Cerebellar cortex (tissue), 1 donor: Measurements from ENCODE around the gene FAM168A.

Experiments used
- DNase-seq: peaks from one replicate; pipeline ENCODE4 v3.0.0-alpha.2; 2015; ENCODE audit warnings: low spot score

The FAM168A gene

DNA sequence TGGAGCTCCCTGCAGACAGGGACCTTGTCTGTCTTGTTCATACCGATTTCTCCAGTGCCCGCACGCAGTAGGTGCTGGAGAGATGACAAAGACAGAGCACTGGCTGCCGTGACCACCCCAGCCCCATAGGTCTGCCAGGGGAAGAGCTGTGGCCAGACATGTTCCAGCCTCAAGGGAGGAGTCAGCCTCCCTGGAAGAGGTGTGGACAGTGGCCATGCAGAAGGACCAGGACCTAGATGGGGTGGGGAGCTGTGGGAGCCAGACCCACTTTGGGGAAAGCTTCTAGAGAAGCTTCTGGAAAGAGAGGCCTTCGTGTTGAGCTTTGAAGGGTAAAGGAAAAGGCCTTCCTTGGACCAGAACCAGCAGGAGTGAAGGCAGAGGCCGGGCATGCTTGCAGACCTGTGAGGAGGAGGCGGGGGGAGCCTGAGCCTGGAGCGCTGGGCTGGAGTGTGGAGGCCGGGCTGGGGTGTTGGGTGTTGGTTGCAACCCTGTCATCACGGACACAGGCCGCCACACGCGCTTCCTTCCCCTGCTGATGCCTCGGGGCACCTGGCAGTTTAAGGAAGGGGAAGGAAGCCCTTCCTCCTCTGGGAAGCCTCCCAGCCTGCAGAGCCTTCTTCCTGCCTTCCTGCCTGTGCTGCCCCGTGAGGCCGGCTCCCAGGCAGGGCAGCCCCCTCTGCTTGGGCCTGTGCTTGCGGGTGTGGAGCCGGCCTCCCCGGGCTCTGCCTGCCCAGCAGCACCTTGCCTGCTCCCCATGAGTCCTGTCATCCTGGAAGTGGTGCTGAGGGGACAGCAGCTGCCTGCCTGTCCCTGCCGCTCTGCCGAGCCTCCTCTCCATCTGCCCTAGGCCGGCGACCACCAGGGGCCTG is 209.4 kb downstream of the FAM168A start:
- DNase-seq: no peak

DNA sequence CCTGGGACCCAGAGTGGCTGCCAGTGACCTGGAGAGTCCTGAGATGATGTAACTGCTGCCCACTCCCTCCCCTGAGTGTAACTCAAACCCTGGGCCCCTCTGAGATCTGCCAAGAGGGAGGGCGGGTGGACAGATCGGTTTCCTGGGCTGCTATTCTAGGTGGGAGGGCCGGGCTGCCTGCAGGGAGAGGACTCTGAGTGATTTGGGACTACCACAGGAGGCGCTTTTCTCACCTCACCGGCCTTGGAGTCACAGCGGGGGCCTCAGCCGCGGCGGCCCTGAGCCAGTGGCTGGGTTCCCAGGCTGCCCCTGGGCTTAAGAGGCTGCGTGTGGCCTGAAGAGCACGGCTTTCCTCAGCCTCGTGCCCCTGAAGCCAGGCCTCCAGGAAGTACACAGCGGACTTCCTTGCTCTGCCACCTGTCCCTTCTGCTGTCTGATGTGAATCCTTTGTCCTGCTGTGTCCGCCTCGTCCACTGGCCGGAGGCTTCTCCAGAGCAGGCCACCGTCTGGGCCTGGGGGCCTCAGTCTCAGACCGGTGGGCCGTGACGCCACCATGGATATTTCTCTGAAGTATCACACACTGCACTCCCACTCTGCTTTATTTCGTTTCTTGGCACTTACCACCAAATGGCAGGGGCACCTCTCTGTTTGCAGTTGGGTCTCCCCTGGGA is 210.2 kb downstream of the FAM168A start:
- DNase-seq: peak; percentile 51

DNA sequence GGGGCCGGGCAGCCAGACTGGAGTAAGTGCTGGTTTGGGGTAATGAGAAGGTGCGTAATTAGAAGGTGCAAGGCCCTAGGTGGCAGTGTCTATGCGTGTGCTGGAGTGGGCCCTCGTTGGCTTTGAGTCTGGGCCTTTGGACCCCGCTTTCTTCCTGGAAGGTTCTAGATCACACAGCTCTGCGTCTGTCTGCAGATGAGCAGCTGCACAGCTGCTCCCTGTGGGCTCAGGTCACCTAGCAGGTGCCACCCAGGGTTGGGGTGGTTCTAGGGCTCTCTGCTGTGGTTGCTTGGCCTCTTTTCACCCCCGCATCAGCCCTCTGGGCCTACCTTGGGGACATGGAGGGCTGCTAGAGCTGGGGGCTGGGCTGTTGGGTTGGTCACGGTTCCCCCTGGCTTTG is 211.4 kb downstream of the FAM168A start:
- DNase-seq: no peak

DNA sequence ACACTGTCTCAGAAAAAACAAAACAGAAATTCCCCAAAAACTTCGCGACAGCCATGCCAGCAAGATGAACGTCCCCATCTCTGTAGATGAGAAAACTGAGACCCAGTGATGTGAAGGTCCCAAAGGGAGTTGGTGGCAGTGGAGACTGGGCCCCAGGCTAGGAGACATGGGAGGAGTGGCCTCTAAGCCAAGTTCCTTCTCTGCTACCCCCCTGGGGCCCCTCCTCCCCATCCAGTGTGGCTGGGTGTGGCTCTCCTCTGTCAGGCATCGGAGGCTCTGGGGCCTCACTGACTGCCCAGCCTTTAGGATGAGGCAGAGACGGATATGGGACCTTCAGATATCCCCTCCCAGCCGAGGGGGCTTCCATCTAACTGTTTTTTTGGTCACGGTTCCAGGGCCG is 211.9 kb downstream of the FAM168A start:
- no peak for DNase-seq

DNA sequence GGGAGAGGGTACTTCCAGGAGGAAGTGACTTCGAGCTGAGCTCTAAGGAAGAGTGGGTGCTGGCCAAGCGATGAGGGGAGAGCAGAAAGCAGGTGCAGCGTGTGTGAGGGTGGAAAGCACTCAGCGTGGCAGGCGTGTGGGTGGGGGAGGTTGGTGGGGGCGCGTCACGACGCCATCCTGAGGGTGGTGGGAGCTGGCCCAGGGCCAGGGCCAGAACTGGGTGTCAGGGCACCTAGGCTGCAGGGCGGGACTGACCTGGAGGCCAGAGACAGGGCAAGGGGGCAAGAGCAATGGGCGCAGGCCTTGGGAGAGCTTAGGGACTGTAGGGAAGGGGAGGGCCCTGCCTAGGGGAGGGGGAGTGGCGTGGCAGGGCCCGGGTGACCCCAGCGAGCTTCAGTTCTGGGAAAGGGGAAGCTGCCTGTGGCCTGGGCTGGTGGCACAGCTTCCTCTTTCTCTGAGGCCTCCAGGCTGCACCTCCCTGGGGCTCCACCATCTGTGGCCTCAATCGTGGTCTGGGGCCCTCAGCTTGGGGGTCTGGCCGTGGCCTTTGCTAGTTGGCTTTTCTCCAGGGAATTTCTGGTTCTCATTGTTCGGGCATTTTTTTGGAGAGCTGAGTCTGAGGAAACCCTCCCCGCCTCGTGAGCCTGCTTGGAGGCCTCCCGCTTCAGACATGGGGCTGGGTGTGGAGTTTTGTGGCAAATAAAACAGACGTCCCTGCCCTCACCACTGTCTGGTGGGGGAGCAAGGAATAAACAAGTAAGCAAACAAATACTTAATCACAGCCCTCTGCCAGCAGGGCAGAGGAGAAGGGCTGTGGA is 212.8 kb downstream of the FAM168A start:
- no peak for DNase-seq

DNA sequence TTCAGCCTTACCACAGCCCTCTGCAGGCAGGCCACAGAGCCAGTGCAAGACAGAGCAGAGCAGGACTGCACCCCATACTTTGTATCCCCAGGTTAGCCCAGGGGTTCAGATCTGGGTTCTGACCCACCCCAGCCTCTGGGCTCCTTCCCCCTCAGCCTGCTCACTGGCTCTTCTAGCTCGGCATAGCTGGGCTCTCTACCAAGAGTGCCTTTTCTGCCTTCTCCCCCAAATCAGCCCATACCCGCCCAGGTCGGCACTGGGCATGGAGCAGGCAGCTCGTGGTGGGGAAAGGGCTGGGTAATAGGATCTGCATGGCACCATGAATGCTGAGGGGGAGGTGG is 213.4 kb downstream of the FAM168A start:
- no peak for DNase-seq

DNA sequence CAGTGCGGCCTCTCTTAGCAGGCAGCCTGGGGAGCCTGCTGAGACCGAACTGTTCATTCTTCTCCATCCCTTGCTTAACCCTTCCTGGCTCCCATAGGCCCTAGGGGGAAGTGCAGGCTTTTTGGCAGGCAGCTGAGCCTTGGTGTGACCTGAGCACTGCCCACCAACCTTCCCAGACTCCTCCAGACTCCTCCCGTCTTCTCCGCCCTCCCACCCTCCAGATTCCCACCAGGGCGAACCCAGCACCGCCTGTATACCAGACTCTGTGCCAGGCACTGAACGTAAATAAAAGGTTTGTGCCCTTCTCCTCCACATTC is 213.8 kb downstream of the FAM168A start:
- no peak for DNase-seq

DNA sequence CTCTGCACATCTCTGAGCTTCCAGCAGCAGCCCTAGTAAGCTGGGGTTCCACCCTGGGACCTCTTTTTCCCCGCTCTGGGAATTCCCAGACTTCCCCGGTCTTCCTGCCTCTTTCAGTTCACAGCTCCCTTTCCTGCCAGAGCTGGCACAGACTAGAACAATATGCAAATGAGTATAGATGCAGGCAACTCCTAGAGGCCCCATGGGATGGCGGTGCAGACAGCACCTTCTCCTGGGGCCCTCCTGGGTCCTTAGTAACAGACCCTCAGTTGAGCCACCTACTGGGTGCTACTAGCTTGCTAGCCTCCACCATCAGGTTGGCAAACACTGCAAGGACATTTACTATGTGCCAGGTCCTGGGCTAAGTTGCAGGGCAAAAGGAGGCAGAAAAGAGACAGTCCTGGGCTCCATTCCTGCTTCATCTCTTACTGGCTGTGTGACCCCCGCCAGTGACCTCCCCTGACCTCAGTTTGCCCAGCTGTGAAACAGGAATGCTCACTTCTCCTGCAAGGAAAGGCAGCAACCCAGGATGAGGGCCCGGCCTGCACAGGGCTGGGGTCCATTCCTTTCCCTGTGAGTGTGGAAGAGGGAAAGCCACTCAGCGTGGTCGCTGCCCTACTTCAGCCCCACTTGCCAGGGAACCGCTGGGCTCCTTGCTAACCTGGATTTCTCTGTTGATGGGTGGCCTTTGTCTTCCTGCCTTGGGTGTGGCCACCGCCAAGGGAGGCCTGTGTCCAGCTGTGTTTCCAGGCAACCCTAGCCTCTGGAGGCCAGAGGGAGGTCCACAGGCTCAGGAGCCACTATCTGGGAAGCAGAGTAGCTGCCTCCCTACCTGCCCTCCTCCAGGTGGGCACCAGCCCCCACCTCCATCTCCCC is 214.4 kb downstream of the FAM168A start:
- no peak for DNase-seq

DNA sequence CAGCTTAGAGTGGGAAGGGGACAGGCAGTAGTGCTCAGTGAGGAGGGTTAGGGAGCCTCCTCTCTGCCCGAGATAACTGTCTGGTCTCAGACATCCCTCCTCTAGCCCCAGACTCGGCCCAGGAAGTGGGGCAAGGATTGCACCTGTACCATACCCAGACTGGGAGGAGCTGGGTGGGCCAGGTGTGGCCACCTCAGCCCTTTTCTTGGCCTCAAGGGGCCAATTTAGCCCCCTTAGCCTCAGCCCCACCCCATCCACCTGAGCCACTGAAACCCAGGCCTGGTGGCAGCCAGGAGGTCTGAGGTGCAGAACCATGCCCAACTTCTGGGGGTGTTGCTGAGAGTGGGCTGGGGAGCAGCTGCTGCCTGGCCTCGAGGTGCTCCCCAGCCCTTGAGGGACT is 215.2 kb downstream of the FAM168A start:
- DNase-seq: no peak

DNA sequence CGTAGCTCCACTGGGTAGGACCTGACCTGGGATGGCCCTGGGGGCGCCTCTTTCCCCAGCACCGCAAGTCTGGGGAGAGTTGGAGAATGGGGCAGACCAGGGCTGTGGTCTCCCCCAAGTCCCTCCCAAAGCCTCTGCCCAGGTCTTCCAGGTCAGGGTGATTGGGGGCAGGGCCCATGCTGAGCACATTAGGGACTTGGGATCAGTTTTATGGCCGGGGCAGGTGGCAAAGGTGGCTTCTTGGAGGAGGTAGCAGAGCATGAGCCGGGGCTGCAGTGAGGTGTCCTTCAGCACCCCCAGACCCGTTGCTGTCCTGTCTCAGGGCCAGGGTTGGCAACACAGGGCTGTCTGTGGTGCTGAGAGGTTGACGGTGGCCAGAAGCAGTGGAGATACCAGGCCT is 215.7 kb downstream of the FAM168A start:
- no peak for DNase-seq

DNA sequence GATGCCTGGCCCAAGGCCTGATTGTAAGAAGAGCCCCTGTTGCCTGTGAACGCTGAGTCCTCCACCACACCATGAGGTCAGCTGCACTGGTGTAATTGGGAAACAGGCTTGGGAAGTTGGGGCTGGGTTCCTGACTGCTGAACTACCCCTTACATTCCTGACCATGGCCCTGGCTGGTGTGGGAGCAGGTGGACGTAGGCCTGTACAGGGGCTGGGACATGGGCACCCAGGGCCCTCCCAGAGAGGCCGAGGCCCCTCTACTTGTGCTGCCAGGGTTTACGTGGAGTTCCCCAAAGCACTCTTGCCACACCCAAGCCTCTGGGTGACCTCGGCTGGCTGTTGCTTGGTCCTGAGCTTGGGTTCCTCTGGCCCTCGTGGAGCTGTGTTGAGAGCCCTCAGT is 216.3 kb downstream of the FAM168A start:
- no peak for DNase-seq

DNA sequence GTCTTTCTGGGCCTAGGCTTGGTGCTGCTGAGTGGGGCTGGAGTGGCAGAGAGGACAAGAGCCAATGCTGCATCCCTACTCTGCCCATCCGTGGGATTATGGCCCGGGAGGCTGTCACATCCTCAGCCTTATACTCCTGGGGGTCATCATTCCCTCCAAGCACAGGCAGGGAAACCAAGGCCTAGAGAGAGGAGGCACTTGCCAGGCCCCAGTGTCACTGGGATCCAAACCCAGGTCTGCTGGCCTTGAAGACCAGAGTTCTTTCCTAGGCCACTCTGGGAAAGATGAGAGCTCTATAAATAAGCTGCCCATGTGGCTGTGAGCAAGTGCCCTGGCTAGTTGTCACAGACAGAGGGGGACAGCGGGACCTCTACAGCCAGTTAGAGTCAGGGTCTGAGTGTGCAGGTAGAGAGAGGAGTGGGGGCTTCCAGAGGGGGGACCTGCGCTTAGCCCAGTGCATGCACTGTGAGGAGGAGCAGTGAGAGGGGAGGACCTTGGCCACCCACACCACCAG is 217.0 kb downstream of the FAM168A start:
- DNase-seq: no peak

DNA sequence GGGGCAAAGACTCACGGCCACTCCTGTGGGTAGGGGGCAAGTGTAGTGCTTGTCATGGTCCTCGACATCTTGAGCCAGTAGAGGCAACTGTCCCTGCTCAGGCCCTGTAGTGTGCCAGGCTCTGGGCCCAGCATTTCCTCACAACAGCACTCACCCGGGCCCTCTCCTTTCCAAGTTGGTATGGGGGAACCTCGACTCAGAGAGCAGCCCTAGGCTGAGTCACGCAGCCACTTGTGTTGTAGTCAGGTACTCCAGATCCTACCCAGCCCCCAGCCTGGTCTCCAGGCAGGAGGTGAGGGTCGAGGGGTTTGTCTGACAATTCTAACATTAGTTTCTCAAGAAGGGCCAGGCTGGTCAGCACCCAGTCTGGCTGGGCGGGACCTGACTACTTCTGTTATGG is 217.6 kb downstream of the FAM168A start:
- no peak for DNase-seq

DNA sequence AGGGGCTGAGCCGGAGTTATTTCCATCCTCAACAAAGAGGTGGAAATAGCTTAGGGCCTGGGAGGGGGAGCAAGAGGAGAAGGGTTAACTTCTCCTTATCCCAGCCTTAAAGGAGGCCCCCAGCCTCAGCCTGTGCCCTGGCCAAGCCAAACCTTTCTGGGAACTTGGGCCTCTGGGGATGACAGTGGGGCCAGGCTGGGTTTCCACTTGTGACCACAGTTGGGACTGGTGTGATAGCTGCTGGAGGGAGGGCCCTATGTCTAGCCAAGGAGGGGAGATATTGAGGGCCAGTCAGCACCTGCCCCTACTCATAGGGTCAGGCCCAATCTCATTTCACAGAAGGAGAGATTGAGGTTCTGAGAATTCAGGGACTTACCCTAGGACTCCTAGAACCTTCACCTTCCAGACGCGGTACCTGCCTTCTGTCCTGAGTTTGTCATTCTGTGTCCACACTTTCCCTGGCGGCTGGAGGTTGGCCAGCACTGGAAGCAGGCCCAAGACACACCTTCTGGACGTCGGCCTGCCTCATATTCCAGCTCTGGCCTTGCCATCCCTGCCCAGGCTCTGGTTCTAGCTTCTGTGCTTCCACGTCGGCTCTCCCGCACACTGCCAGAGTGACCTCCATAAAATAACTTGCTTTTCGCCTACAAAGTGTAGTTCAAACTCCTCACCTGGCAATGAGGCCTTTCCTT is 218.6 kb downstream of the FAM168A start:
- peak; percentile 66 for DNase-seq

DNA sequence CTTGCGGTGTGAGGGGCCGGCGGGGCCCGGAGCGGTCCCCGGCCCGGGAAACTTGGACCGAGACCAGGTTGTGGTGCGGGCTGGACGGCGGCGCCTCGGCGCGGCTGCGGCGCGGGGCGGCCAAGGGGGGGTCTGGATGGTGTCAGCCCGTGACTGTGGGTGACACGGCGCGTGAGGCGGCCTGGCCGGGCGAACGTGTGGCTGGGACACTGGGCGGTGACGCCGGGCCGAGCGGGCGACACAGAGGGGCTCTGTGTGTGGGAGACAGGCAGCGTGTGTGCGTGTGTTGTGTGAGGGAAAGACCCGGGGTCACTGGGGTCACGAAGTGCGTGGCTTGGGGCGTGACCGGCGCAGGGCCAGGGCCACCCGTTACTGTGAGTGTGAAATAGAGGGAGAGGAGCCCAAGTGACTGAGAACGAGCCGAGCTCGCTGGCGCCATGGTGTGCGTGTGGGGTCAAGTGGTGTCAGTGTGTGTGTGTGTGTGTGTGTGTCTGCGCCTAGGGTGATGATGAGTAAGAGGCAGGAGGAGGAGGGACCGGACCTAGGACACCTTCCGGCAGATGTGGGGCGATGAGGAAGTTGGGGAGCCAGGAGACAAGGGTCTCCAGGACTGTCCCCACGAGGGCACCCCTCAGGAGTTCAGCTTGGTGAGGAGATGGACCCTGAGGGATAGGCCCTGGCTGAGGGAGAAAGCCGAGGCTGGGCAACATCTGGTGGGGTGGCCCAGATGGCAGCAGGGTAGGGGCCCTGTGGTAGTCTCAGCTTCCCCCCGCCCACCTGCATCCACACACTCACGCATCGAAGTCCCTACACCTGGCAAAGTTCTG is 220.9 kb downstream of the FAM168A start:
- DNase-seq: no peak

DNA sequence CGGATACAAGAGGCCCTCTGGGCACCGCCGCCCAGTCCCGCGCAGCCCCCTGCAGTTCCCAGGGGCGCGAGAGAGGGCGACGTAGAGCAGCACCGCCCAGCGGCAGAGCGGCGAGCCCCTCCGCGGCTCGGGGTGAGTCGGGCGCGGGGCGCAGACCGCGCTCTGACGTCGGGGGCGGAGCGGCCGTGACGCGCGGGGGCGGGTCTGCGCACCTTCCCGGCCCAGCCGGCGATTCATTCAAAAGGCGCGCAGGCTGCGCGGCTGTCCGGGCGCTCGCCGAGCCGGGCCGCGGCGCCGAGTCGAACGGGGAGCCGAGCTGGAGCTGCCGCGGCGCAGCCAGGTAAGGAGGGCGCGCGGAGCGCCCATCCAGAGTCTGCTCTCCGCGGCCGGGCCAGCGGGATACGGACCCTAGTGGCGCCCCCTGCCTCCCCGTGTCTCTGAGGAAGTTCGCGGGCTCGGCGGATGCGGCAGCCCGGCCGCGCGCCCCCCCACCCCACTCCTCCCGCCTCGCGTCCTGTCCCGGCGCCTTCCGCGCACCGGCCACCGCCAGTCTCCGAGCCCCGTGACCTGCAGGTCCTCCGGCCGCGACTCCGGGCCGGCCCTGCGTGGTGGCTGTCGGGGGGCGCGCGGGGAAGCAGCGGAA is 221.6 kb downstream of the FAM168A start, which contains the start of gene RELT:
Gene RELT (plus strand): TSS at position 240 of the 643 bp plus-strand sequence. CDS start 12,738 bp downstream, outside the sequence.
- DNase-seq: peak; percentile 79

DNA sequence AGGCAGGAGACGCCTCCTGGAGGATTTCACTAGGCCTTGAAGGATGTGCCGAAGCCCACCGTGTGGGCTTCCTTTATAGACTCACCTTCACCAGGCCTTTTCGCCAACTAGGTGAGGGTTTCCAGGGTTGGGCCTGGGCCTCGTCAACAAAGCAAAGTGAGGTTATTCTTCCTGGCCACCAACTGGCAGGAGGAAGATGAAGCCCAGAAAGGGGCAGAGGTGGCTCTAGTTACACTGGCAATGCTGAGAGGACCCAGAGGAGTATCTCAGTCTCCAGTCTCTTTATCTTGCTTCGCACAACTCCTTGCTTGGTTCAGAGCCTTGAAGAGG is 222.1 kb downstream of the FAM168A start:
- DNase-seq: no peak

DNA sequence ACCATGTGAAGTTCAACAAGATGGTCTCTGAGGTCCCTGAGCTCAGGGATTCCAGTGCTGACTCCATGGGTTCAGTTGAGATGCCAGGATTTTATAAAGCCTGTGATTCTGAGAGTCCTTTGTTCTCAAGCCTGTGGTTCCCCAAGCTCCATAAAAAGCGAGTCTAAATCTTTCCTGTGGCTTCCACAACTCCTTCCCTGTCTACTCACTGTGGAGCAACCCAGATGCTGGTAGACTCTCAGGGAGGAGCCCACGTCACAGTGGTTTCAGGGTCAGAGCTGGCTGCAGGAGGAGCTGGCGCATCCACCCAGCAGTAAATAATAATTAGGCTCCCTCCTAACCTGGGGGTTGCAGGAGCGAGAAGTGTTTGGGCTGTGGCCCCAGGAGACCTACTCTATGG is 223.8 kb downstream of the FAM168A start:
- no peak for DNase-seq

DNA sequence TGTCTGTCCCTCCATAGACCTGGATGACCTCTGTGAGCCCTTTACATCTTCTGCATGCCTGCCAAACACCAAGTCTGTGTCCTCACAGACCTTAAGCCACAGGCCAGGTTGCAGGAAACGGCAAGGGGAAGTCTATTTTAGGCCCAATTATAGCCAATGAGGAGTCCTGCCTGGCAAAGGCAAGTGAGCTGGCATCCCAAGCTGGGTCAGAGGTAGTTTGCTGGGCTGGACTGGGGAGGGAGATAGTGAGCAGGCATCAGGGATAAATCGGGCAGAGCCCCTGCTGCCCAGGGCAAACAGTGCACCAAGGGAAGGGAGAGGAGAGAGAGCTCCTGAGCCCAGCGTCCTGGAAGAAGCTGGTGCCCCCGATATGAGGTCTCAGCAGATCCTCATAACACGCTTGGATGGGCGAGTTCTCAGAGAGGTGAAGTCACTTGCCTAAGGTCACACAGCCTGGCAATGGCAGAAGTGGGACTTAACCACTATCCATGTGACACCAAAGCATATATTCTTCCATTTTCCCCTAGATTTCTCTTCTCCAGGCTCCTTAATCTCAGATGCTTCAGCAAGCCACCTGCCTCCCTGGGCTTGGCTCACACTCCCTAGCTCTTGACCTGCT is 225.4 kb downstream of the FAM168A start:
- no peak for DNase-seq
